ES-I3 (cell line): ENCODE data around the gene CYP2J2.
"Not testable (repeated sequence)": the region's sequence is repeated elsewhere in the genome, so short reads cannot be mapped to it uniquely, and the experiment has no call there.

Source experiments
- H3K36me3 ChIP-seq: 2 replicates; pipeline ENCODE4 v1.6.1; 2013; ENCODE audit warnings: mild to moderate bottlenecking, low read length, control low read depth, moderate library complexity; ENCODE audit not compliant: insufficient read depth
- H3K4me1 ChIP-seq: 2 replicates; pipeline ENCODE4 v1.6.1; 2013; ENCODE audit warnings: mild to moderate bottlenecking, control low read depth, low read length; ENCODE audit not compliant: insufficient read depth
- H3K9ac ChIP-seq: 2 replicates; pipeline ENCODE4 v1.6.1; 2013; ENCODE audit warnings: low read depth, mild to moderate bottlenecking, low read length, moderate library complexity
- H3K9me3 ChIP-seq: 2 replicates; pipeline ENCODE4 v1.6.1; 2013; ENCODE audit warnings: mild to moderate bottlenecking, low read length, moderate library complexity; ENCODE audit not compliant: control insufficient read depth, insufficient read depth

CYP2J2 gene, protein sequence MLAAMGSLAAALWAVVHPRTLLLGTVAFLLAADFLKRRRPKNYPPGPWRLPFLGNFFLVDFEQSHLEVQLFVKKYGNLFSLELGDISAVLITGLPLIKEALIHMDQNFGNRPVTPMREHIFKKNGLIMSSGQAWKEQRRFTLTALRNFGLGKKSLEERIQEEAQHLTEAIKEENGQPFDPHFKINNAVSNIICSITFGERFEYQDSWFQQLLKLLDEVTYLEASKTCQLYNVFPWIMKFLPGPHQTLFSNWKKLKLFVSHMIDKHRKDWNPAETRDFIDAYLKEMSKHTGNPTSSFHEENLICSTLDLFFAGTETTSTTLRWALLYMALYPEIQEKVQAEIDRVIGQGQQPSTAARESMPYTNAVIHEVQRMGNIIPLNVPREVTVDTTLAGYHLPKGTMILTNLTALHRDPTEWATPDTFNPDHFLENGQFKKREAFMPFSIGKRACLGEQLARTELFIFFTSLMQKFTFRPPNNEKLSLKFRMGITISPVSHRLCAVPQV

DNA sequence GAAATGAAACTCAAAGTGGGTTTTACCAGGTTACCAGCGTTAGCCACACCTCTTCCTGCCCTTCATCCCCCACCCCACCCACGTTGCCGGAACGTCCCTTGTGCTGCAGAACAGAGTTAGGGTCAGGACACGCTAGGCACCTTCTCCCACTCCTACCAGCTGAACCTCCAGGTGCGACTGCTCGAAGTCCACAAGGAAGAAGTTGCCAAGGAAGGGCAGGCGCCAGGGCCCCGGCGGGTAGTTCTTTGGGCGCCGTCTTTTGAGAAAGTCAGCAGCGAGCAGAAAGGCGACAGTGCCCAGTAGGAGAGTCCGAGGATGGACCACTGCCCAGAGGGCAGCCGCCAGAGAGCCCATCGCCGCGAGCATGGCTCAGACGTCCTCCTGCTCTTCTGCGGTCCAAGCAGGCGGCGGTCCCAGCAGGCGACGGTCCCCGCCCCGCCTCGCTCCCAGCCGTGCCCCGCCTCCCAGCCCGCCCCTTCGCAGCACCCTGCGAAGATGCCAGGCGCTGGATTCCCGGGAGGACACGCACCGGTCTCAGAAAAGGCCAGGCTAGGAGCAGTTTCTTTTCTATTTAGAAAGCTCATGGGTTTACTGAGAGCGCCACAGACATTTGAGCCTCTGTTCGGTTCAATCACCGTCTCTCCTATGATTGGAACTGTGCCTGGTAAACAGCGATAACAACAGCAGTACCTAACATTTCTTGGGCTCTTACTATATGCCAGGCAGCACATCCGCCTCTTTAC lies at the start of gene CYP2J2:
Gene CYP2J2, minus strand, starts transcription at position 393 of the 743 bp plus-strand sequence. Its CDS starts 27 bp downstream, at position 366.
- H3K9ac ChIP-seq, result peak within 1 kb of the TSS; percentile 66; the same call in 1 of the 2 replicates
- no peaks in the 10 kb centered on the region for H3K36me3 ChIP-seq
- no peaks in the 10 kb centered on the region for H3K4me1 ChIP-seq
- H3K9me3 ChIP-seq, result no peaks in the 10 kb centered on the region; the same call in 1 of the 2 replicates

DNA sequence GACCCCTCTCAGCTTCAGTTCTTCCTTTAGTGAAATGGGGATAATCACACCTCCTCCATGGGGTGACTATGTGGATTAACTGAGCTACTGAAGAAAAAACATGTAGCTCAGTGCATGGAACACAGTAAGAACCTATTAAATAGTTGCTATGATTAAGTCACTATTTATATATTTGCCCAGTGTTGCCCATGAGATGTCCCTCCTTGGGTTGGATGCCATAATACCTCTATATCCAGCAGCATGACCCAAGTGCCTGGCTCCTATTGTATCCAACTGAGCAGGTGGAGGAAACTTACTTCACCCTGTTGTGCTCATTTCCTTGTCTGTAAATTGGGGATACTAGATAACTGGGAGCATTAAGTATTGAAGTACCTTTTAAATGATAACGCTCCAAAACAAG lies 47.1 kb upstream of the CYP2J2 start:
- Histone ChIP-seq H3K9ac (no peak overlapping the region), H3K36me3 (no peaks in the 10 kb centered on the region), H3K4me1 (no peaks in the 10 kb centered on the region), H3K9me3 (no peaks in the 10 kb centered on the region)

DNA sequence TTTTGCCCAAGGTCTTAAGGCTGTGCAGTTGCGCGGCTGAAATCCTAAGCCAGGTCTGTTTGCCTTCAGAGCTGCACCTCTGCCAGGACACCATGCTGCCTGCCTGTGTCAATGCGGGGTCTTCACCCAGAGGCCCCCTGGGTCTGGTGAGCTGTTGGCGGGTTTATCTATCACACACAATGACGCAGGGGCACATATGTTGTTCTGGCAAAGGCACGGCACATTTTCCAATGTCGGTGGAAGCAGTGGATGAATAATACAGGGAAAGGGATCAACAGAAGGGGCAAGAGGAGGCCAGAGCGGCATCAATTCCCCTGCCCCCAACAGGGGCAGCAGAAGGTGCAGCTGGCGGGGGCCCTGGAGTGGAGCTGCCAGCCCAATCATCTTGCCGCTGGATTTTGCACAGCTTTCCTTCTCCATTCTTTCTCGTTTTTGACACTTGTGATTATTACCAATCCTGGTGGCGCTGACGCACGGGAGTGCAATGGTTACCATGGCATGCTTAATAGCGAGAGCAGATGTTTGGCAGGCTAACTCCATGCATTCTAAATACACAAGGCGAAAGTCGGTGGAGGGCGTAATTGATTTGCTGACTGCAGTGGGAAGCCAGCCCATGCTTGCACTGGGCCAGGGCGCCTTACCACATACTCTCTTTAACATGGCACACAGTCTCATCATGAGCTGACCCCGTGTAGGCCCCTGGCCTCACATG lies 45.8 kb upstream of the CYP2J2 start:
- Histone ChIP-seq H3K9ac (no peak overlapping the region), H3K9me3 (no peaks in the 10 kb centered on the region), H3K36me3 (no peaks in the 10 kb centered on the region), H3K4me1 (0 out of 2 replicates have a peak, but pooled peaks cover under 1% of the 10 kb centered on the region)

DNA sequence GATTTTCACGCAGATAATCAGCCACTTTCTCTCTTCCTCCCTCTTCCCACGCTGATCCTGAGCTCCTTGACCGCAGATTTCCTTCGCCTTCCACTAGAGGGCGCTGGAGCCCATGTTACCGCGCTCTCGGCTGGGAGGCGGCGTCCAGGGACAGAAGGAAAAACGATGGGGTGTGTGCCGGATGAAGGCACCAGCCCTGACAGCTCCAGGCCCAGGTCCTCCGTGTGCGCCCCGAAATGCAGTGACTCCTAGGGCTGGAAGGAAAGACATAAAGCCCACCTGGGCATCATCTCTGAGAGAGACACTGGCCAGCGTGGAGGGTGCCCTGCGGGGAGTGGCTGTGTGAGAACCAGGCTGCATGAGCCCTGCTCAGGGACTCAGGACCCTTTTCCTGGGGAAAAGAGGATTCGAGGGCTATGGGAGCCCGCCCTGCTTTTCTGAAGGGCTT lies 44.9 kb upstream of the CYP2J2 start:
- H3K36me3 ChIP-seq, result no peaks in the 10 kb centered on the region
- no peaks in the 10 kb centered on the region for H3K9me3 ChIP-seq
- 0 out of 2 replicates have a peak, but pooled peaks cover 4% of the 10 kb centered on the region for H3K4me1 ChIP-seq
- H3K9ac ChIP-seq, result peak overlapping the region; percentile 22; the same call in 1 of the 2 replicates

DNA sequence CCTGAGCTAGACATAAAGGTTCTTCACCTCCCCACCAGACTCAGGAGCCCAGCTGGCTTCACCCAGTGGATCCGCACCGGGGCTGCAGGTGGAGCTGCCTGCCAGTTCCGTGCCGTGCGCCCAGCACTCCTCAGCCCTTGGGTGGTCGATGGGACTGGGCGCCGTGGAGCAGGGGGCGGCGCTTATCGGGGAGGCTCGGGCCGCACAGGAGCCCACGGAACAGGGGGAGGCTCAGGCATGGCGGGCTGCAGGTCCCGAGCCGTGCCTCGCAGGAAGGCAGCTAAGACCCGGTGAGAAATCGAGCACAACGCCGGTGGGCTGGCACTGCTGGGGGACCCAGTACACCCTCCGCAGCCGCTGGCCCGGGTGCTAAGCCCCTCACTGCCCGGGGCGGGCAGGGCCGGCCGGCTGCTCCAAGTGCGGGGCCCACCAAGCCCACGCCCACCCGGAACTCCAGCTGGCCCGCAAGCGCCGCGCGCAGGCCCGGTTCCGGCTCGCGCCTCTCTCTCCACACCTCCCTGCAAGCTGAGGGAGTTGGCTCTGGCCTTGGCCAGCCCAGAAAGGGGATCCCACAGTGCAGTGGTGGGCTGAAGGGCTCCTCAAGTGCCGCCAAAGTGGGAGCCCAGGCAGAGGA lies 43.1 kb upstream of the CYP2J2 start:
- not testable (repeated sequence) for H3K9me3 ChIP-seq, H3K9ac ChIP-seq, H3K36me3 ChIP-seq, H3K4me1 ChIP-seq

DNA sequence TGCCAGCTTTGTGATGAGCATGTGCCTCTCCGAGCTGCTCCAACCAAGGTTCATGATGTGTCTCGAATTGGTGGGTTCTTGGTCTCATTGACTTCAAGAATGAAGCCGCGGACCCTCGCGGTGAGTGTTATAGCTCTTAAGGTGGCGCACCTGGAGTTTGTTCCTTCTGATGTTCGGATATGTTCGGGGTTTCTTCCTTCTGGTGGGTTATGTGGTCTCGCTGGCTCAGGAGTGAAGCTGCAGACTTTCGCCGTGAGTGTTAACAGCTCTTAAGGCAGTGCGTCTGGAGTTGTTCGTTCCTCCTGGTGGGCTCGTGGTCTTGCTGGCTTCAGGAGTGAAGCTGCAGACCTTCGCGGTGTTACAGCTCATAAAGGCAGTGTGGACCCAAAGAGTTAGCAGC lies 42.2 kb upstream of the CYP2J2 start:
- not testable (repeated sequence) for H3K36me3 ChIP-seq, H3K9ac ChIP-seq, H3K9me3 ChIP-seq, H3K4me1 ChIP-seq

DNA sequence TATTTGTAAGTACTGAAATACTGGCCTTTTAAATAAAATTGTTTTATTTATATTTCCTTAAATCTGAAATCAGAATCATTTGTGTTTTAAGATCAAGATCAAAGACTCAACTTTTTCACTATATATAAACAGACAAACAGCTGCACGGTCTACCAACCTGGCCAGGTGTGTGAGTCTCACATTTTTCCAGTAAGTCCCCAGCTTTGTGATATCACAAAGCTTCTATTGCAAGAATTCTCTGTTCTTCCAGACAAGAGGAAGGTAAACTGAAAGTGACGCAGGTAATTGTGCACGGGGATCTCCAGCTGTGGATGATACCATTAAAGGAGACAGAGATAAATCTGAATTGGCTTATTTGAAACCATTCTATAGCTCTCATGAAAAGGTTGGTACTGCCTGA lies 41.2 kb upstream of the CYP2J2 start:
- Histone ChIP-seq H3K9me3 (no peaks in the 10 kb centered on the region), H3K4me1 (0 out of 2 replicates have a peak, but pooled peaks cover 4% of the 10 kb centered on the region), H3K36me3 (no peaks in the 10 kb centered on the region), H3K9ac (no peak overlapping the region)

DNA sequence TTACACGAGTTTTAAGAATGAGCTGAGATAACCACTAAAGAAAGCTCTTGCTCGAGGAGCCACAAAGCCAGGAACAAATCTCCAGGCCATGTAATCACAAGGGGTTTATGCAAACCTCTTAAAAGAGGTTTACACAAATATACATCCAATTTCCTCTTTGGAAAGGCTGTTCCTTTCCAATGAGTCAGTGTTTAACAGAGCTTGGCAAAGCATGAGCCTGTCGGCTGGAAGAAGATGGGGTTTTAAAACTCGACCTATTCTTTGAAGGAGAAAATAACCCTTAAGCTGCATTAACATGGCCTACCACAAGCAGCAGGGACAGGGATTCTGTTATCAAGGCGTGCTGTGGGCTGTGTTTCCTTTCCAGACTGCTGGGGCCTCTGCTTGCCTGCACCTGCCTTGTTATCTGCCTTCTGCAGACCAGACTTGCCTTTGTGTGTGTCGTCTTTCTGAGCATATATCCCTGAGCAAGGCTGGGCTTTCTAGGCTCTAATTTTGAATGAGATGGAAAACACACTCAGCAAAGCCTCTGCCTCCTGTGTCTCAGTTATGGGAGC lies 40.6 kb upstream of the CYP2J2 start:
- Histone ChIP-seq H3K9me3 (no peaks in the 10 kb centered on the region), H3K4me1 (0 out of 2 replicates have a peak, but pooled peaks cover 4% of the 10 kb centered on the region), H3K9ac (no peak overlapping the region), H3K36me3 (no peaks in the 10 kb centered on the region)

DNA sequence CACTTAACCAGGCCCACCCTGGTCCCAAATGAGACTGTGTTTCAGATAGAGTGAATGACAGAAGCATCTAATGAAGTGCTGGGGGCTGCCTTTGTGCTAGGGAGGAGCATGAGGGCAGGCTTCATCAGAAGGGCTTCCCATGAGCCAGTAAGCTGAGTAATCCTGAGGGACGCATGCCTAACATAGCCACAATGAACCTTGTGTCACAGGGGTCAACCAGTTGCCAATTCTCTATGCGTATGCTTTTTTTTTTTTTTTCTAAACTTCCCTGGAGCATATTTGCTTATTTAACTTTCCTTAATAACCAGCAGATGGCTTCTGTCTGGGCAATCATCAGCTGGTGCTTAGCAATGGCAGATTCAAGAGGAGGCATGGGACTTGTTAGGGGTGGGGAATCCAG lies 25.5 kb upstream of the CYP2J2 start:
- Histone ChIP-seq H3K9me3 (no peaks in the 10 kb centered on the region), H3K36me3 (no peaks in the 10 kb centered on the region), H3K9ac (no peak overlapping the region), H3K4me1 (no peaks in the 10 kb centered on the region)

DNA sequence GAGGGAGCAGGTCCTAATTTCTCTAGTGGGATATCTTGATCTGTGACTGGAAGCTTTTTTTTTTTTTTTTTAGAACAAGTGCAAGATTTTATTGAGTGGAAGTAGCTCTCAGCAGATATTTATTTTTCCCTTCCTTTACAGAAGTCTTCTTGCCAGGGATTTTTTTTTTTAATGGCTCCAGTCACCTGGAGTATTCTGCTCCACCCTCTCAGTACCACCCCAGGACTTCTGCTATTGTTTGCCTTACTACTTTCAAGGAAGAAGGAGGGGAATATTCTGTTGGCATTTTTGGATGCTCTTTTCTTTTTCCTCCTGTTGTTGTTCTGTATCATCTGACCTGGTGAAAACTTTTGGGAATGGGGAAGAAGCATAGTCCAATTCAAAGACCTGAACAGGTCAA lies 23.1 kb upstream of the CYP2J2 start:
- Histone ChIP-seq H3K36me3 (no peaks in the 10 kb centered on the region), H3K9ac (no peak overlapping the region), H3K4me1 (no peaks in the 10 kb centered on the region), H3K9me3 (no peaks in the 10 kb centered on the region)

DNA sequence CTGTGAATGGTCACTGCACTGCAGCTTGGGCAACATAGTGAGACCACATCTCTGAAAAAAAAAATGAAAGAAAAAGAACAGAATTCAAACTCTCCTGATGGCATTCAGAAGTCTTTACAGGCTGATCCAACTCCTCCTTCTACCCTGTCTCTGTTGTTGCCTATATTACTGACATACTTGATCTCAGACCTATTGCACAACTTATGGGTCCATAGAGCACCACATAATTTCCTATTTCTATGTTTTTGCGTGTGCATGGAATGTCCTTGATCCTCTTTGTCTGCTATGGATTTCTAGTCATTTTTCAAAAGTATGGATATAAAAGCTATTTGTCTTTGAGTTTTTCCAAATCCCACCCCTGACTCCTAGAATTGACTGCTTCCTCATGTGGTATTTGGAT lies 22.4 kb upstream of the CYP2J2 start:
- no peaks in the 10 kb centered on the region for H3K36me3 ChIP-seq
- H3K9ac ChIP-seq, result no peak overlapping the region
- no peaks in the 10 kb centered on the region for H3K9me3 ChIP-seq
- no peaks in the 10 kb centered on the region for H3K4me1 ChIP-seq

DNA sequence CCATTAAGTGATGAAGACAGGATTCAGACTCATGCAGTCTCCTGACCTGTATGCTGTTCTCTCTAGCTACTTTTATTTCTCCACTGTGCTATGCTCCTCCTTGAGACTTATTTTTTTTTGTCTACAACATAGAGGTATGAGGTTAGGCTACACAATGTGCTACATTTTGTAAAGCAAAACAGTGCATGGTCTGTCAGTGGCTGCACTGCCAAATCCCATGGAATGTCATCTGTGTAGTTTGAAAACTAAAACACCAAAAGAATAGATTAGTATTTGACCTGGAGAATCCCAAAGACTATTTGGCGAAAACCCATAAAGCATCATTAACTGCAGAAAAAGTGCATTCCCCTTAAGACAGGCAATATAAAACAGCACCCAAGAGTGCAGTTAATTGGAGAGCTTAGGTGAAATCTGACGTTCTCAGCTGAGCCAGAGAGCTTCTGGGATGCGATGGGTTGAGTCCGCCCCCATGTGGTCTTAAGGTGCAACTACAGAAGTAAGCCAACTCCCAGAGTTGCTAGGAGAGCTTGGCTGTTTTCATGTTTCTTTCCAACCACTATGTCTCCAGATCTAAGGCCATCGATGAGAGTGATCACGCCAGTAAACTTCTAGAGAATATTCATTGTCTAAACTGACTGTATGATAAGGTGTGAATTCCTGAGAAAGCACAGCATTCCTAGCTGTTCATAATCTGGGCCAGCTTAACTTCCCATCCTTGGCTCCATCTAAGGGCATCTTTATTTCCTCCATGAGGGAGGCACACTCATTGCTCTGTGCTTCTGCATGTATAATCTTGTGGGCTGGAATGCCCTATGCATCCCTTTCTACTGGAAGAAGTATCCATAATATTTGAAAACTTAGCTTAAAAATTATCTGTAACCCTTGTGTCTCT lies 20.7 kb upstream of the CYP2J2 start:
- Histone ChIP-seq H3K9me3 (no peaks in the 10 kb centered on the region), H3K9ac (no peak overlapping the region), H3K36me3 (no peaks in the 10 kb centered on the region), H3K4me1 (no peaks in the 10 kb centered on the region)

DNA sequence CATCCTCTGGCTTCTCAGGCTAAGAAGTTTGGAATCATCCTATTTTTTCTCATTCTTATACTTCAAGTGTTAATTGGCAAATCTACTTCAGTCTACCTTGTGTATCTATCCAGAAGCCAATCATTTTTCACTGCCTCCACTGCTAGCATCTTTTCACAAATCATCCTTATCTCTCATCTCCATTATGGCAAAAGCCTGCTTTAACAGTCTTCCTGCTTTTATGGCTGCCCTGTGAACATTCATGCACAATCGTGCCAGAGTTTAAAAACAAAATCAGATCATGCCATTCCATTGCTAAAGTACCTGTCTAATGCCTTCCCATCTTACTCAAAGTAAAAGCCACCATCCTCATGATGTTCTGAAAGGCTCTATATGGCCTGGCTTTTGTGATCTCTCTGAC lies 19.2 kb upstream of the CYP2J2 start:
- Histone ChIP-seq H3K4me1 (no peaks in the 10 kb centered on the region), H3K9ac (no peak overlapping the region), H3K9me3 (no peaks in the 10 kb centered on the region), H3K36me3 (no peaks in the 10 kb centered on the region)
